DMS53 (cell line): ENCODE results near the gene B9D1.
A peak's percentile ranks its signal among the peaks of the same experiment; 100 is the strongest.

Experiments
- DNase-seq: peaks from one replicate; lab custom pipeline; 2025; lab: John Stamatoyannopoulos, UW

B9D1 gene

DNA sequence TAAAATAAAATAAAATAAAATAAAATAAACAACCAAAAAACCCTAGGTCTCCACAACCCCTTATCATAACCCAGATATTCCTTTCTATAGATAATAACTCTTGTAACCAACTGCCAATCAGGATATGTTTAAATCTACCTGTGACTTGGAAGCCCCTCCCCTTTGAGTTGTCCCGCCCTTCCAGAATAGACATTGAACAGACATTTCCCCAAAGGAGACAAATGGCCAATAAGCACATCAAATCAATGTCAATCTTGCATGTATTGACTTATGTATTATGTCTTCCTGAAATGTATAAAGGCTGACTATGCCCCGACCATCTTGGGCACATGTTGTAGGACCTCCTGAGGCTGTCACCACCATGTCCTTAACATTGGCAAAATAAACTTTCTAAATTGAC lies 14.3 kb upstream of the B9D1 start:
- DNase-seq, result peak; percentile 67

DNA sequence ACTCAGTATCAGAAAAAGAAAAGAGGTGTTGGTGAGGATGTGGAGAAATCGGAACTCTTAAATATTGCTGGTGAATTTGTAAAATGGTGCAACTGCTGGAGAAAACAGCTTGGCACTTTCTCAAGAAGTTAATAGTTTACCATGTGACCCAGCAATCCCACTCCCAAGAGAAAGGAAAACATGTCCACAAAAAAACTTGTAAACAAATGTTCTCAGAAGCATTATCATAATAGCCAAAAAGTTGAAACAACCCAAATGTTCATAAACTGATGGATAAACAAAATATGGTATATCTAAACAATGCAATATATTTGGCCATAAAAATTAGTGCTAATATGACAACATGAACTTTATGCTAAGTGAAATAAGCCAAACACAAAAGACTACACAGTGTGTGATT lies 13.2 kb upstream of the B9D1 start:
- DNase-seq, result no peak

DNA sequence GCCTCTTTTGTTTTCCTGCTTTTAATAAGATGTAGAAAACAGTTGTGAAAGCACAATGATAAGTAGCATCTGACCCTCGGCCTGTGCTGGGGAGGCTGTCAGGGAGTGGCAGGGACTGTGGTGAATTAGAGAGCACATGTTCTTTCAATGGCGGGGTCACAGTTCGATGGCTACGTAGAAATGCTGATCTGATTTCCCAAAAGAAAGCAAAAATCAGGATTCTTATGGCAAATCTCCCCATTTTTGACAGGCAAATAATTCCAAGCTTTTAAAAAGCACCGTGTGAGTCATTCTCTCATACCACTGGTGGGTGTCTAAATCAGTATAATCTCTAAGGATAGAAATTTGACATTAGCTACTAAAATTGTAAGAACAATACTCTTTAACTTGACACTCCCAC lies 11.6 kb upstream of the B9D1 start:
- DNase-seq, result no peak

DNA sequence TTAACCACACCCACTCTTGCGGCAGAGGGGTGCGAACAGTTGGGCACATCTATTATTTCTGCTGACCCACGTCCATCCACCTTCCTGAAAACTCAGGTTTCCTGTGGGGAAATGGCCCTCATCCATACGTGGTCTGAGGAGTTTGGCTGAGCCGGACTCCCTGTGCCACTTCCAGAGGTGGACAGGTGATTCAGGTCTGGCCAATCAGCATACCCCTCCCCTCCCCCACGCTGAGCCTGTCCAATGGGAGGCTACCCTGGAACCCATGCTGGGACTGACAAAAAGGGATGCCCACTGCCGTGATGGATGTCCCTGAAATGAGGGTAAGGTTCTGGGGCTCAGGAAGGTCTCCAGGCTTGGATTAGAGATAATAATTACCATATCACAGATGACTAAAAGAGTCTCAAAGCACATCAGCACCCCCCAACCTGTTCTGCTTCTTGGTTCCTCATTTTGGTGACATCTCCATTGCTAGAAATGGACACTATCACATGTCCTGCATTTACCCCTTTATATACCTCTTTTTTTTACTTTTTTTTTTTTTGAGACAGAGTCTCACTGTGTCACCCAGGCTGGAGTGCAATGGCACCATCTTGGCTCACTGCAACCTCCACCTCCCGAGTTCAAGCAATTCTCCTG lies 10.5 kb upstream of the B9D1 start:
- DNase-seq, result no peak

DNA sequence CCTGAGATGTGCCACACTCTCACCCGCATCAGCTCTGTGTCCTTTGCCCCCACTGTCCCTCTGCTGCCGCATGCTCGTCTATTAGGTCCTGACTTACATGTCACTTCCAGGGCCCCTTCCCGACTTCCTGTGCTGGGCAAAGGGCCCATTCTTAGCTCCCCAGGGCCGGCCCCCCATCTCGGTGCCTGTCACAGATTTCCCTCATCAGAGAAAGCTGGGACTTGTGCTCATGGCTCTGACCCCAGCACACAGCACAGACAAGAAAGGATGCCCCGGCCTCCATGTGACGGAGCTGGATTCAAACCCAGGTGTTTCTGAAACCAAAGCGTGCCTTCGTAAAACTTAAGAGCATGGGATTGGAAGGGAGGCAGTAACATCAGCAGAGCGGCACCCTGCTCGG lies 9.9 kb upstream of the B9D1 start:
- DNase-seq, result no peak

DNA sequence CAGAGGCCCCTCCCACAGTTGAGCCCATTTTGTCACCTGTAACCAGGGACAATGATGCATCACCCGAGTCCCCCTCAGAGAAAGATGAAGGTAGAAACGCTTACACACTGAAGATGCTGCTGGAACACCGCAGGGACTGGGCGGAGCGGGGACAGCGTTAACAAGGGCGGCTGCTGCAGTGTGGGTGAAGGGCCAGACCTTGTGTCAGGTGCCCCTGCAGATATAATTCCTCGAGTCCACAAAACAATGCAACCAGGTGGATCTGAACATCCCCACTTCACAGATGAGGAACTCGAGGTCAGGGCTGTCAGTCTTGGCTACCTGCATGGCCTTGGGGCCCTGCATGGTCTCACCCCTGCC lies 9.5 kb upstream of the B9D1 start:
- no peak for DNase-seq

DNA sequence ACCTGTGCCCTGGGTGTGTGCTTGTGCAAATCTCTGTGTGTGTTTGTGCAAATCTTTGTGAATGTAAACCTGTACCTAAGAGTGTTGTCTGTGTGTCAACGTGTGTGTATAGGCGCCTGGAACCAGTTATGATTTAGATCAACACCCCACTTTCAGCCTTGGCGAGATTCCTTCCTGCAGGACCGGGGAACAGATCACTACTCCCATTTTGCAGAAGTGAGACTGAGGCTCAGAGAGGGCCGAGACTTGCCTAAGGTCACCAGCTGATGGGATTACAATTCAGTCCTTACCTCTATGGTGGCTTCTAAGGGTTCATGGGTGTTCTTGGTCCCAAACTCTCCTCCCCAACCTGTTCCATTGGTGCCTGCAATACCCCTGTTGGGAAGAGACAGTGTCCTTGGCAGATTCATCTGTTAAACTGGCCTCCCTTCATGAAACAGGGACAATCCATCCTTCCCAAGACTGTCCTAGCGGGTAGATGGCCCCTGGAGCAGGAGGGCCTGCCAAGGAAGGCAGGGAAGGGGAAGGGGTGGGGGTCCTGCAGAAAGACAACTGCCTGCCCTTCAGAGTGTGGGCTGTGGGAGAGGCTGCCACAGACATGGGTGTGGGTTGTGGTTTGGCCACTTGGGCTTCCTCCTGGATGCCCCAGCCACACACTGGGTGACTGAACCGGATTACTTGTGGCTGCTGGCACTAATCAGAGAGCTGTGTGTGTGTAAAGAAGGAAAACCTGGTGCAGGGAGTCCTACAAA lies 8.9 kb upstream of the B9D1 start:
- DNase-seq, result no peak

DNA sequence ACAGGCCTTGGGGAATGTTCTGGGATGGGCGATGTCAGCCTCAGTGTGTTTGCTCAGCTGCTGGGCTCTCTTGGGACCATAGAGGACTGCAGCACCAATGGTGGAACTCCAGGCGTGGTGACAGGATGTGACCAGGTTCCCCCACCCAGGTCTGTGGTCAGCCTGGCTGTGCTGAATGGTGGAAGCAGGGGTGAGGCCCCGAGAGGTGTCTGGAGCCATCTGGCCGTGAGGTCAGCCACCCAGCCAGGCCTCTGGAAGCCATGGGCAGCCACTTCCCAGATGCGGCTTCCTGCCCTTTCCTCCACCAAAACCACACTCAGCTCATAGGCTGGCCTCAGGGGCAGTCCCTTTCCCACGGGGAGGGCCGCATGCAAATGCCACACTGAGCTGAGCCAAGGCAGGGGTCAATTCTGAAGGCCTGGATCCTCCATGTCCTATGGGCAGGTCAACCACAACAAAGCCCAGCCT lies 8.0 kb upstream of the B9D1 start:
- DNase-seq, result peak; percentile 55

DNA sequence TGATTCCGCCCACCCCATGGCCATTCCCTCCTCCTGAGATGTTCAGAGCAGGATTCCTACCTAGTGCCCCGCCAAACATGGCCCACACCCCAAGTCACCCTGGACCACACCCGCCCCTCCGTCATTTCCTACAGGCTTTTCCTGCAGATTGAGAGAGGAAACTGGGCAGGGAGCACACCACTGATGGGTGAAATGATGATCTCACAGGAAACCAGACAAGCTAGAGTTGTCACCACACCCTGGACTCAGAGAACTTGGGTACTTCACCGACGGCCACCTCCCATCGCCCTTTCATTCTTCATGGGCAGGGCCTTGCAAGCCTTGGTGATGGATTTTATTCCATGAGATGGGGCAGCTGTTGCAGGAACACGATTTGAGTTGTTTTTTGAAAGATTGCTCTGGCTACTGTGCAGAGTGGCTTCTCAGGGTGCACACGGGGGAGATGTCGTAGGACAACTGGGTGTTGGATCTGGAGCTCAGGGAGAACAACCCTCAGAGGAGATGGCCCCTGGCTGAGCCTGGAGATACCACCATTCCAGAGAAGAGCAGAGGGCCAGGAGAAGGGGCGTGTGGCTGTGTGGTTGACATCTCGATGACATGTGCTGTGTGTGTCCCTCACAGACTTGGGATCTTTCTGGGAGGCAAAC lies 7.4 kb upstream of the B9D1 start:
- DNase-seq, result no peak

DNA sequence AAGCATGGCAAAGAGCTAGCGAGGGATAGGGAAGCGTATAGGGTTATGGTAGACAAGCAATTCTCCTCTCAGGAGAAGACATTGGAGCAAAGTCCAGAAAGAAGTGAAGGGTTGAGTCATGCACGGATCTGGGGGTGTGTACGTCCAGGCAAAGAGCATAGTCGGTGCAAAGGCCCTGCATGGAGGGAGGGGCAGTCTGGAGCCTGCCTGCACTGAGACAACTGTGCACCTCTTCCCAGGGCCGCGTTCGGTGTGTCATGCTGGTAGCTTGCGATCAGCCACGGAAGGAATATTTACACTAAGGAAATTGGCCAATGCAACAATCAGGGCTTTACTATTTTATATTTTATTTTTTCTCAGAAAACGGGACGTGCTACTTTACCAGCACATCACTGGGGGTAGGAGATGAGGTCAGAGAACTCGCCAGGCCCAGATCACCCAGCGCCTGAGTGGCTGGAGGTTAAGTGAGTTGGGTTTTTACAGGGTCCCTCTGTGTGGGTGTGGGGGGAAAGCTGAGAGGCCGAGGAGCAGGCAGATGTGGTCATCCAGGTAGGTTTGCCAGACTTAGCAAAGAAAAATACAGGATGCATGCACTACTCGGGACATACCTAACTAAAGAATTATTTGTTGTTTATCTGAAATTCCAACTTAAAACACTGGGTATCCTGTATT lies 6.7 kb upstream of the B9D1 start:
- DNase-seq, result no peak

DNA sequence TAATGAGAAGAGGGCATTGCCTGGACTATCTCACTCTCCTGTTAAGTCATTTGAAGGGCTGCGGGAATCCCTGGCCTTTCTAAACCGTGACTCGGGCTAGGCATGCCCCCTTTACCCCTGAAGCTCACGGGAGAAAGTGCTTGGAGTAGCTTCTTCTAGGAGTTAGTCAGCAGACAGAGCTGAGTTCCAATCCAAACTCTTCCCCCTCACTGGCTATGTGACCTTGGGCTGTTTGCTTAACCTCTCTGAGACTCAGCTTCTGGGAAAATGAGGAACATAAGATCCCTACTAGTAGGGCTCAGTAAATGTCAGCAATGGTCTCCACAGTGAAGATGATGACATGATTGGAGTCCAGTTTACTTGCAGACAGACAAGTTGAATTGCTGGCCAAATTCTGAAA lies 5.7 kb upstream of the B9D1 start:
- DNase-seq, result no peak

DNA sequence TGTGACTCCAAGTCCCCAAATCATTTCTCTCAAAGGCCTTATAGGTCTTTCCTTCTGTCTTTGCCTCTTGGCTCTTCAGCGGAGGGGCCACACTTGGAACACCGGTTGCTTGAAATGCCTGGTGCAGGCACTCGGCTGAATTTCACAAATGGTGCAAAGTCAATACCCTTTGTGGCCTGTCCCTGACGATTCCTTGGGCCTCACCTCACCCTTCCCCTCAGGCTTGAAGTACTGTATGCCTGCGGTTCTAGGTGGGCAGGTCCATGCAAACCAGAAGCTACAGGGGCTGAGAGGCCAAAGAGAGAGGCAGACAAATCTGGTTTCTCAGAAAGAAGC lies 4.1 kb upstream of the B9D1 start:
- no peak for DNase-seq

DNA sequence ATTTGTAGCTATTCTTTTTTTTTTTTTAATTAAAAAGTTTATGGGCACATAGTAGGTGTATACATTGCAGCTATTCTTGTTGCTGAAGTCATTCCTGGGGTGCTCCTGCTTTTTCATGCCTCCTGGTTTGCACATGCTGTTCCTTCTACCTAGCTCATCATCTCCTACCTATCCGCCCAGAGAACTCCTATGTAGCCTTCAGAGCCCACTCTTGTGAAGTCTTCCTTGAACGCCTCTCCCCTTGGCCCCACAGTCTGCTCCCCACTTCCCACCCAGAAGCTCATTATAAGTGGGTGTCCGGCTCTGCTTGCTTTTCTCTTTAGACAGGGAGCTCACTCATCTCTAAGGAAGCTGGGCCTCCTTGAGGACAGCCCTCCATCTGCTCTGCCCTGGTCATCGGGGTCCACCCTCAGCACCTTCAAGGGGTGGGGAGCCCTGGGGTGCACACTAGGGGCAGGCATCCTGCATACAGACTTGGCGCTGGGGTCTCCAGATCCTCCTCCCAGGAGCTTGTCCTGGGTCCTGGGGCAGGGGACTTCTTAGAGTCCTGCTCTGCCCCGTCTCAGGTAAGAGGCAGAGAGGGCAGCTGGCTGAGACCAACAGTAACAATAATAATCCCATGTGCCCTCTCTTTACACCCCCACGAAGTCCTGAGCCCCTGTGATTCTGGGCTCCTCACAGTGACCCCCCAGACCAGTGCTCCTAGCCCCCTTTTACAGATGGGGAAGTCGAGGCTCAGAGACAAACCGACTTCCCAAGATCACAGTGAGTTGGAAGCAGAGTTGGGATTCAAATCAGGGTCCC lies 3.5 kb upstream of the B9D1 start:
- no peak for DNase-seq

DNA sequence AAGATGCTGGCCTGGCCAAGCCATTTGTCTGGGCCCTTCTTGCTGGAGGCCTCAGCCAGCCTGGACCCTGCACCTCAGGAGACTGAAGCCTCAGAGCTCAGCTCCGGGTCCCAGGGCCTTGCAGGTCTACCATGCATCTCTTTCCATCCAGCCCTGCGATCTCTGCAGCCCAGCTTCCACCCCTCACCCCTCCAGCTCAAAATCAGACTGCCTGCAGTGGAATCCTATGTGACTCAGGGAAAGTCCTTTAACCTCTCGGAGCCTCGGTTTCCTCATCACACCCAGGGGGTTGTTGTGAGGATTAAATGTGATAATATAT lies 2.9 kb upstream of the B9D1 start:
- no peak for DNase-seq

DNA sequence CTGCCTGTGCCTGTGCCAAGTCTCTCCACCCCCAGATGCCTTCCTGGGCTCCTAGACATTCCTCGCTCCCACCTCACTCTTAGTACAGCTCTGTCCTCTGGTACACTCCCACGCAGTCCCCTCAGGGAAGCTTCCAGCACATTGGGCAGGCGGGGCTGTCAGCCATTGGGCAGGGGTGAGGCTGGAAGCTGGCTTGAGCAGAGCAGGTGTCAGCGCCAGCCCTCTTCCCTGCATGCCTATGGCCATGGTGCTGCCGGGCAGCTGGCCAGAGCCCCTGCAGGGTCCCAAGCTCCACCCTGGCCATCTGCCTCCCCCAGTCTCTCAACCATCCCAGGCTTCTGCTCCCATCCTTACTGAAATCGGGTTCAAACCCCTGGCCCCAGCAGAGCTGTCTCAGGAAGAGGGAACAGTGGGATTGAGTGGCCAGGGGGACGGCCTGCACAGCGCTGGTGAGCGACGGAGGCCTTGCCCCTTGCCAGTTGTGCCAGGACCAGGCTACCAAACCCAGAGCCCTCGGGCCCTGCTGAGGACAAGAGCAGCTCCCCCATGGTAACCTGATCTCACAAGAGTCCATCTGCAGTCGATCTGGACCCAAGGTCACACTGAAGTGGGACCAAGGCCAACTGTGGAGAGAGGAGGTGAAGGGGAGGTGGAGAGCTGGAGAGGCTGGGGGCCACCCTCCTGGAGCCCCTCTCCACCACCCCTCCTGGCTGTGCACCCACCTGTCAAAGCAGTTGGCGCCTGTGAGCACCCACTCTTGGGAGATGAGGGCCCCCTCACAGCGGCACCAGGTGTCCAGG lies 2.4 kb upstream of the B9D1 start:
- DNase-seq, result no peak

DNA sequence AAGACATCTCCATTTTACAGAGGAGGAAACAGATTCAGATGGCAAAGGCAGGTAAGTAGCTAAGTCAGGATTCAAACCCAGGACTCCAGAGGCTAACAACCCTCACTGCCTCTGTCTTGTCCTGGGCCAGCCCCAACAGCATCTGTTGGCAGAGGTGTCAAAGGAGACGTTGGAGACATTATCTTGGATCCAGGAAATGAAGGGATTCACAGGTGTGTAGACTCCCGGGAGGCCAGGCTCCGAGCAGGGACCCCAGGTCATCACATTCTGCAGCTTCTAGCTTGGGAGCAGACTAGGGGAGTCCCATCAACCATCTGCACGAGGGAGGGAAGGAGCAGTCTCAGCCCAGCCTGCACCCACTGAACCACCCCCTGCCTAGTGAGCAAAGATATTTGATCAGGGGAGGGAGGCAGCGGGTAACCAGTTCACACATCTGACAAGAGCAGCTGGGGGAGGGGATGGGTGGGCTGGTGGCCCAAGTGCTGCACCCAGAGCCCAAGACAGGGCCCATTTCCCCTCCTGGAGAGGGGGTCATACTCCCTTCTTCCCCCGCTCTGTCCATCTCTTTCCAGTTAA lies 1.0 kb upstream of the B9D1 start:
- DNase-seq, result no peak

DNA sequence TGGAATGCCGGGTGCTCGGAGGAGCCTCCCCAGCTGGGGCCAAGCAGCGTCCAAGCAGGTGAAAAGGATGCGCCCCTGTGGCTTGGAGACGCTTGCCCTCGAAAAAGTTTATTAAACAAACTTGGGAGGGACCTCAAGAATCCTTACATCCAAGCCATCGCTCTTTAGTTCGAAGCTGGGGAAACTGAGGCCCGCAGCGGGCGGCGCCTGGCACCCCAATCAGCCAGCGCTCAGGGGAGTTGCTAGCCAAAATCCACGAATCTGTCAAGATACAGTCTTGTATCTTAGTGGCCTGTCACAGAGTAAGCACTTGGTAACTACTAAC lies 553 bp upstream of the B9D1 start:
- DNase-seq, result no peak

DNA sequence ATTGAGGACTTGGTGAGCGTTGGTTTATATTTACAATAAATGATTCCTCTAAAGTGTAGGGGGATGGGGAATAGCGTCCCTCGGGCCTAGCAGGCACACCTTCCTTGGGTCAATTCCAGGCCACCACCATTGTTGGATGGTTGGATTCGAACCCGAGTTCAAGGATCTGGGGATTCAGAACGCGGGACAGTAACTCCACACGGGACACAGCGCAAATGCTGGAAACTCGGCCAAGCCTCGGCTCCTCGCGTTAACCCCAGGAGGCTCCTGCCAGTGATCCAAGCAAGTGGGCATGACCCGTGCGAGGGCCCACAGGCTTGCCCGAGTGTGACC lies 613 bp downstream of the B9D1 start:
- DNase-seq, result no peak

DNA sequence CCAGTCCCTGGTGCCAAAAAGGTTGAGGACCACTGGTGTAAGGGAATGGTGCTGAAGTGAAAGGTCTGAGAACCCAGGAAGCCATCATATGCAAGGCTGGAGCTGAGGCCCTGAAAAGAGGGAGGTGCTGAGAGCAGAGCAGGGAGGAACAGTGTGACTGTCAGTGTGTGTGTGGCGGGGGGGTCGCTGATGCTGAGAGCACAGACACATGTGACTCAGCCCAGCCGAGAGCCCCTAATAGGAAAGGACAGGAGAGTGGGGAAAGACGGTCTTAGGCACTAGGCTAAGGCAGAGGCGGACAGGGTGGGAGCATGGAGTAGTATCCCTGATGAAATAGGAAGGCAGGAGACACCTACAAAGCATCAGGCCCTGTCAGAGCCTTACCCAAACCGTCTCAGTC lies 1.2 kb downstream of the B9D1 start:
- DNase-seq, result no peak

DNA sequence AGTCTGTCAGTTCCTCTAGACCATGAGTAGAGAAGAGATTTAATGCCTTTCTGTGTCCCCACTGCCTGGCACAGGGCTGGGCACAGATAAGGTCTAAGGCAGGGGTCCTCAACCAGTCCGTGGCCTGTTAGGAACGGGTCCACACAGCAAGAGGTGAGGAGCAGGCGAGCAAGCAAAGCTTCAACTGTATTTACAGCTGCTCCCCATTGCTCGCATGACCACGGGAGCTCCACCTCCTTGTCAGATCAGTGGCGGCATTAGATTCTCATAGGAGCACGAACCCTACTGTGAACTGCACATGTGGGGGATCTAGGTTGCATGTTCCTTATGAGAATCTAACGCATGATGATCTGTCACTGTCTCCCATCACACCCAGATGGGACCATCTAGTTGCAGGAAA lies 1.8 kb downstream of the B9D1 start:
- DNase-seq, result no peak

DNA sequence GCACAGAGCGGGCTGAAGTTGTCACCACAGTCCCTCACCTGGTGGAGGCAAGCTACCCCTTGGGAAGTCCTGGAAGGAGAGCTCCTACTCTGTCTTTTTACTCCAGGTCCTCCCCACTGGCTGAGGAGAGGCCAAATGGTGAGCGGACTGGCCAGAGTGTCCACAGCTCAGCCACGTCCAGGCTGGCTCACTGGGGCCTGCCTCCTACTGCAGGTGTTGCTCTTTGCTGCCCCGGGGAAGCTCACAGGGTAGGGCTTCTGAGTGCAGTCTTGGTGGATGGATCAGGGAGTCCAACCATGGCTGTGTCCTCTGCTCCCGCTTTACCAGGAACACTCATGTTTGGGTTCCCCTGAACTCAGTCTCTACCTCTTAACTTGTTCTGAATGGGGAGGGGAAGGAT lies 2.7 kb downstream of the B9D1 start:
- DNase-seq, result no peak

DNA sequence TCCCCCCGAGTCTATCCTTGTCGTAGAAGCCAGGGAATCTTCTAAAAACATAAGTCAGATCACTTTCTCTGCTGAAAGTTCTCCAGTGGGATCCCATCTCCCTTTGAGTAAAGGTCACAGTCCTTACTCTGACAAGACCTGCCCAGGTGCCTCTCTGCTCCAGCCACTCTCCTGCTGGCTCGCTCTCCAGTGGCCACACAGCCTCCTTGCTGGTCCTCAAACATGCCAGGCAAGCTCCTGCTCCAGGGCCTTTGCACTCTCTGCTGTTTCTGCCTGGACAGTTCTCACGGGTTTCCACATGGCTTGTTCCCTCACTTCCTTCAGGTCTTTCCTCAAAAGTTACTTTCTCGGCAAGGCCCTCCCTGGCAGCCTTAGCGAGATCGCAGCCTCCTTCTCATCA lies 3.4 kb downstream of the B9D1 start:
- no peak for DNase-seq
